Frontal cortex (tissue), 4 donors: Measurements from ENCODE around the gene IKZF5. TPM values are rescaled to one million over a fixed set of nuclear protein-coding genes. Genes with fewer than 3 reads are reported as not detected.

ENCODE experiments used
- DNase-seq, 2 donors: peaks; one replicate each; pipeline ENCODE4 v3.0.0; 2012; ENCODE audit warnings: low spot score in 2 of 2
- FAIRE-seq: peaks from 2 replicates; lab custom pipeline; 2012; peaks lifted over from hg19 to GRCh38; lab: Jason Lieb, UNC
- total RNA-seq: library from RNA; depleted of rRNA; stranded (reverse); fragments of >200 nt; gene quantifications from one replicate; pipeline ENCODE4 v1.2.3, GENCODE V29; 2014
- donor health status: control.
- donor health status: control.
- donor health status: control.

Gene IKZF5
- total RNA-seq, 1 donor from 2014 or later = 9.8 TPM

DNA sequence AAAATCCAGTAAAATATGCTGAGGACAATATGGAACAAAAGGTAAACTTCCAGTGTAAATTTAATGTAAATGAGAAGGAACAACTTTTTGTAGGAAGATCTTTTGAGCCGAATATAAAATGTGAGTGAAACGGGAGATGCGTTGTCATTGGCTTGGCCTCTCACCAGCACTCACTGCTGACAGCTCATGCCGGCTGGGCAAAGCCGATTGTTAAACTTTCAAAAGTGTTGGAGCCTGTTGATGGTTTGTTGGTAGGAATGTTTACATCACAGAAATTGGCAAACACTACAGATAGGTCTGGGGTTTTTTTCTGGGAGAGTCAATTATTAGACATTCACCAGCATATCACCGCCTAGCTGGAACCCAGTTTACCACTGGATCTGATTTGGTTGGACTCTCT lies 22.3 kb downstream of the IKZF5 start:
- DNase-seq (no peak), FAIRE-seq (no peak)

DNA sequence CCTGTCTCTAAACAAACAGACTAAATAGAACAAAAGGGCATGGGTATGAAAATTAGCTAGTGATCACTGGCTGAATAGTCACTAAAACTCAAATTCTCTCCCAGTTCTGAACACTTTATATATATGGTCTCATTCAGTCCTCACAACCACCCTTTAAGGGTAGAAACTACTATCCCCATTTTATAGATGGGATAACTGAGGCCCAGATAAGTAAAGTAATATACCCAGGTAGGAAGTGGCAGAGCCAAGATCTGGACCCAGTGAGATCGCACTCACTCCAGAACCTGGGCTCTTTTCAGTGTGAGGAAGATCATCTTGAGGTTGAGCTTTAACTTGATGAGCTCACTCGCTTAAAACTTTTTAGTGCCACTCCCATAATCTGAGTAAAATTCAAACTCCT lies 23.9 kb downstream of the IKZF5 start:
- FAIRE-seq (no peak), DNase-seq (no peak)

- FAIRE-seq = no peak
Observed at GRCh38 chr10:122983898-122984297, 24.7 kb downstream of the IKZF5 start.

GRCh38 chr10:122981066-122981464 lies 27.5 kb downstream of the IKZF5 start:
- FAIRE-seq = no peak
- DNase-seq = peak in 1 of 2 donors; percentile 28

More at GRCh38 chr10:122983898-122984297, 24.7 kb downstream of the IKZF5 start:
- no peak for DNase-seq

- DNase-seq = peak; percentile 92 to 96
- FAIRE-seq = no peak
Observed at GRCh38 chr10:122980209-122981065, 28.2 kb downstream of the IKZF5 start, which contains the start of gene PSTK. Gene PSTK, plus strand, starts transcription at chr10:122980401. Its CDS starts 79 bp downstream, at chr10:122980480.

DNA sequence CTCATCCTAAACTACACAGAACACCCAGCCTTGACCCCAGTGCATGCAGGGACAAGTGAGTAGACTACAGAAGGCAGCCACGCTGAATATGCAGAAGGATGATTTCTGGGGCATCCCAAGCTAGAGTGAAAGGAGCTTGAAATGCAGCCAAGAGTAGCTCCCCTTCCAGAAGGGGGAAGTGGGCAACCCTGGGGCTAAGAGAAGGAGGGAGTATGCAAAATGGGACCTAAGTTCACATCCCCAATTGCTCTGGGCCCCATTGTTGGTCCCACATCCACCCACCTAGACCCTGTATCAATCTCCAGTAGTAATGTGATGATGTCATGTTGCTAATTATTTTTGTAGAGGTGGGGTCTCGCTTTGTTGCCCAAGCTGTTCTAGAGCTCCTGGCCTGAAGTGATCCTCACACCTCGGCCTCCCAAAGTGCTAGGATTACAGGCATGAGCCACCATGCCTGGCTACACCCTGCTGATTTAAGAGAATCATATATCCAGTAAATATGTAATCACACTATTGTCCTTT lies 34.0 kb downstream of the IKZF5 start:
- no peak for FAIRE-seq
- no peak for DNase-seq

GRCh38 chr10:122974023-122974422 lies 34.6 kb downstream of the IKZF5 start:
- no peak for FAIRE-seq
- no peak for DNase-seq

- DNase-seq (no peak), FAIRE-seq (no peak)
Observed at GRCh38 chr10:122968698-122969097, 39.9 kb downstream of the IKZF5 start.

DNA sequence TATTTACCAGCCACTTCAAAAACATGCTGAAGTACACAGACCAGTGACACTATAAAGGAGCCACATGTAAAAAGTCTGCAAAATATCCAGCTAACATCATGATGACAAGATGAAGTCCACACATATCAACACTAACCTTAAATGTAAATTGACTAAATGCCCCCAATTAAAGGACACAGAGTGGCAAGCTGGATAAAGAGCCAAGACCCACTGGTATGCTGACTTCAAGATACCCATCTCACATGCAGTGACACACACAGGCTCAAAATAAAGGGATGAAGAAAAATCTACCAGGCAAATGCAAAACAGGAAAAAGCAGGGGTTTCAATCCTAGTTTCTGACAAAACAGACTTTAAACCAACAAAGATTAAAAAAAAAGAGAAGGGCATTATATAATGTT lies 41.7 kb downstream of the IKZF5 start:
- DNase-seq = no peak
- no peak for FAIRE-seq

DNA sequence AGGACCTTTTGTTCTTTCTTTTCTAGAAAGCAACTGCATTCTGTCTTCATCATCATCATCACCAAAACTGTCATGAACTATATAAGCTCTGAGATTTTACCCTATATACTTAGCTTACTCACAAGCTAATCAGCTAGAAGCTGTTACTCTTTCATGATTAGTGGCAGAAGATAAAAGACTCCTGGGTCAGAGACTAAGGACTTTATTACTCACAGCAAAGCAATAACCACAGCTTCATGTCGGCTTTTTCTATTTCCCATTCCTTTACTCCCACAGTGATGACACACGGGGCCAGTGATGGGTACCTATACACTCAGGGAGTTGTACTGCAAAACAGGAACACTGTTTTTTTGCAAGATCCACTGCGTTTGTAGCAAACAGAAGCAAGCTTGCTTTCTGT lies 46.2 kb downstream of the IKZF5 start:
- FAIRE-seq = no peak
- no peak for DNase-seq

DNA sequence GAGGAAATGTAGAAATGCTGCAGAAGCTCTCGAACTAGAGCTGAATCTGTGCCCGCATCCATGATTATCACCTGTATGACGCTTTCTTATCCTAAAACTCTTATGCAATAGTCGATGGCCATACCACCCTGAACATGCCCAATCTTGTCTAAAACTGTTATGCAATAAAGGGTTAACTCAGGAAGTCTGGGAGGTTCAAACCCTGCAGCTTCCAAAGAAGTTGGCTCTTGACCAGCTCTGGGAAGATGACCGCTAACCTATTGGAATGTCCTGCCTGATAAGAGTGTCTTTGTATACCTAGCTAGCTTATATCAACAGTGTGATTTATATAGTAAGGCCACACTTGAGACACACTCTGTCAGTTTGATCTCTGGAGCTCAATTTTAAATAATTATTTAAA lies 51.1 kb downstream of the IKZF5 start:
- no peak for DNase-seq
- no peak for FAIRE-seq

DNA sequence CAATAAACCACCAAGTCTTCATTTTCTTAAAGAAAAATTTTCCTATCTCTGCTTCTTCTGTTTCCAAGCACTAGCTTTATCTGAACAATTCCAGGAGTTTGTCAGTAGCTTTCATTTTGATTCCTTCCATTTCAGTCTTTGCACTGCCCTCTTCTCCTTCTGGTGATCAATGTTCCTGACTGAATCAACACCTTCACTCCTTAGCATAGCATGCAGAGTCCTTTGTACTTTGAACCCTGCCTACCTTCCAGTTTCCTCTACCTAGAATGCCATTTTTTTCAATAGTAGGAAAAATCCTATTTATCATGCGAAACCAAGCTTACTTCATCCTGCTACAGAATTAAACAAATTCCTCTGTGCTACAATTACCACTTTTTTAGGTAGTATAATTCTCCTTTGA lies 52.7 kb downstream of the IKZF5 start:
- FAIRE-seq = no peak

GRCh38 chr10:122954731-122955050 lies 53.9 kb downstream of the IKZF5 start:
- FAIRE-seq (no peak), DNase-seq (no peak)

More for the DNA sequence above, 52.7 kb downstream of the IKZF5 start:
- no peak for DNase-seq

GRCh38 chr10:122953902-122954730 lies 54.5 kb downstream of the IKZF5 start, which contains the start of gene C10orf88:
Gene C10orf88, minus strand, starts transcription at chr10:122954227. Its CDS starts 49 bp downstream, at chr10:122954178.
- DNase-seq = peak; percentile 82 to 91
- no peak for FAIRE-seq

GRCh38 chr10:122949296-122949695 lies 59.3 kb downstream of the IKZF5 start:
- no peak for FAIRE-seq
- DNase-seq = no peak

Other genes with a start within 250 kb of the IKZF5 start
- gene CUZD1, start 162.9 kb downstream of the IKZF5 start, total RNA-seq = 0.41 TPM
- gene FAM24B, start 129.2 kb downstream of the IKZF5 start, total RNA-seq = 2.9 TPM
- gene FAM24A, start 98.2 kb downstream of the IKZF5 start, total RNA-seq = not detected
- 34.6 TPM for gene C10orf88, start 54.6 kb downstream of the IKZF5 start, total RNA-seq
- gene PSTK, start 28.4 kb downstream of the IKZF5 start, total RNA-seq = 9.8 TPM
- 14.3 TPM for gene ACADSB, start 211 bp upstream of the IKZF5 start, total RNA-seq
- gene HMX3, start 127.2 kb upstream of the IKZF5 start, total RNA-seq = not detected
- not detected for gene HMX2, start 139.3 kb upstream of the IKZF5 start, total RNA-seq
- gene BUB3, start 145.6 kb upstream of the IKZF5 start, total RNA-seq = 90.1 TPM